ENCODE results near the gene MAP4. TPM values are rescaled to one million over a fixed set of nuclear protein-coding genes. Genes with fewer than 3 reads are reported as not detected.
"Not testable (repeated sequence)": the region's sequence is repeated elsewhere in the genome, so short reads cannot be mapped to it uniquely, and the experiment has no call there.

Gene MAP4
- total and polyA plus RNA-seq, 11 donors, result 206 to 1,422 (median 771) TPM

DNA sequence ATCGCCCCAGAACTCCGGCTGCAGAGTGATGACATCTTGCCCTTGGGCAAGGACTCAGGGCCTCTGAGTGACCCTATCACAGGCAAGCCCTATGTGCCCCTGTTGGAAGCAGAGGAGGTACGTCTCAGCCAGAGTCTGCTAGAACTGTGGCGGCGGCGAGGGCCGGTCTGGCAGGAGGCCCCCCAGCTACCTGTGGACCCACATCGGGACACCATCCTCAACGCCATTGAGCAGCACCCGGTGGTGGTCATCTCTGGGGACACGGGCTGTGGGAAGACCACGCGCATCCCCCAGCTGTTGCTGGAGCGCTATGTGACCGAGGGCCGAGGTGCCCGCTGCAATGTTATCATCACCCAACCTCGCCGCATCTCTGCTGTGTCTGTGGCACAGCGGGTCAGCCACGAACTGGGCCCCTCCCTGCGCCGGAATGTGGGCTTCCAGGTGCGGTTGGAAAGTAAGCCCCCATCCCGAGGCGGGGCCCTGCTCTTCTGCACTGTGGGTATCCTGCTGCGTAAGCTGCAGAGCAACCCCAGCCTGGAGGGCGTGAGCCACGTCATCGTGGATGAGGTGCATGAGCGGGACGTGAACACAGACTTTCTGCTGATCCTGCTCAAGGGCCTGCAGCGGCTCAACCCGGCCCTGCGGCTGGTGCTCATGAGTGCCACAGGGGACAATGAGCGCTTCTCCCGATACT lies 169.9 kb downstream of the MAP4 start:
- ATAC-seq (no peak), DNase-seq (peak in 1 of 5 donors; percentile 54)
- no peak for TF ChIP-seq POLR2A (IDR thresholded peaks at IDR 0.05)
- TF ChIP-seq, protein P1, sequence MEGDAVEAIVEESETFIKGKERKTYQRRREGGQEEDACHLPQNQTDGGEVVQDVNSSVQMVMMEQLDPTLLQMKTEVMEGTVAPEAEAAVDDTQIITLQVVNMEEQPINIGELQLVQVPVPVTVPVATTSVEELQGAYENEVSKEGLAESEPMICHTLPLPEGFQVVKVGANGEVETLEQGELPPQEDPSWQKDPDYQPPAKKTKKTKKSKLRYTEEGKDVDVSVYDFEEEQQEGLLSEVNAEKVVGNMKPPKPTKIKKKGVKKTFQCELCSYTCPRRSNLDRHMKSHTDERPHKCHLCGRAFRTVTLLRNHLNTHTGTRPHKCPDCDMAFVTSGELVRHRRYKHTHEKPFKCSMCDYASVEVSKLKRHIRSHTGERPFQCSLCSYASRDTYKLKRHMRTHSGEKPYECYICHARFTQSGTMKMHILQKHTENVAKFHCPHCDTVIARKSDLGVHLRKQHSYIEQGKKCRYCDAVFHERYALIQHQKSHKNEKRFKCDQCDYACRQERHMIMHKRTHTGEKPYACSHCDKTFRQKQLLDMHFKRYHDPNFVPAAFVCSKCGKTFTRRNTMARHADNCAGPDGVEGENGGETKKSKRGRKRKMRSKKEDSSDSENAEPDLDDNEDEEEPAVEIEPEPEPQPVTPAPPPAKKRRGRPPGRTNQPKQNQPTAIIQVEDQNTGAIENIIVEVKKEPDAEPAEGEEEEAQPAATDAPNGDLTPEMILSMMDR (IDR thresholded peaks at IDR 0.05), result no peak
- H3K4me1 ChIP-seq, result peaks cover 0 to 3% (median 0%) of the 10 kb centered on the region in 12 donors
- no peaks in the 10 kb centered on the region for H3K9me3 ChIP-seq
- no peaks in the 10 kb centered on the region for H3K27me3 ChIP-seq
- peaks cover 0 to 100% (median 95%) of the 10 kb centered on the region in 9 donors for H3K36me3 ChIP-seq
- H3K4me3 ChIP-seq, result no peak overlapping the region
- 91 to 94% (median 92%) methylated on average over 35 to 37 of the region's 37 CpGs for WGBS, 4 donors
- intact Hi-C loops (cut with DNase I), result no loop called here
- H3K27ac ChIP-seq, result no peak overlapping the region

DNA sequence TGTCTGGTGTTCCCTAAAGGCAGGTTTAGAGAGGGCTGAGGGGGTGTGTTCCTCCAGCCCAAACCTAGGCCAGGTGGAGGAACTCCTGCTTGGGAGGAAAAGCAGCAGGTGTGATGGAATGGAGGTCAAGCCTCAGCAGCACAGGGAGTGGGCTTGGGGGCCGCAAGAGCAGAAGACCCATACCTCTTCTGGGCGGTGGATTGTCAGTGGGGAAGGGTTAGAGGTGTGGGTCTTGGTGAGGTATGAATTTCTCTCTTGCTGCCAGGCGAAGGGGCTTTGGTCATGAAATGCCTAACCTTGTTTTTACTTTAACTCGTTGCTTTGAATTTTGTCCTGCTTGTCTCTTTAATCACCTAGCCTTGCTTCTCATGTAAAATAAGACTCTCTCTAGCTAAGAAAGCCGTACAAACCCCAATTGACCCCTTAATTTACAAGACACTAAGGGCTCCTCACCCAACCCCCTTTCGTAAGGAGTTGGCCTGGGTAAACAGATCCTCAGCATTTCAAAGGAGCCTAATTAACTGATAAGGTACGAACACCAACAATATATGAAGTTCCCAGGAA lies 174.3 kb downstream of the MAP4 start:
- DNase-seq (peak in 1 of 5 donors; percentile 20), ATAC-seq (no peak)
- Histone ChIP-seq H3K4me1 (peaks cover 0 to 8% (median 0%) of the 10 kb centered on the region in 12 donors), H3K4me3 (no peak overlapping the region), H3K27me3 (no peaks in the 10 kb centered on the region), H3K9me3 (no peaks in the 10 kb centered on the region), H3K36me3 (peaks cover 0 to 99% (median 89%) of the 10 kb centered on the region in 9 donors), H3K27ac (no peak overlapping the region)
- TF ChIP-seq POLR2A (IDR thresholded peaks at IDR 0.05), result no peak
- TF ChIP-seq, protein P1 (IDR thresholded peaks at IDR 0.05), result no peak
- 87 to 92% (median 89%) methylated on average over 7 of the region's 7 CpGs for WGBS, 4 donors
- intact Hi-C loops (cut with DNase I), result no loop called here

DNA sequence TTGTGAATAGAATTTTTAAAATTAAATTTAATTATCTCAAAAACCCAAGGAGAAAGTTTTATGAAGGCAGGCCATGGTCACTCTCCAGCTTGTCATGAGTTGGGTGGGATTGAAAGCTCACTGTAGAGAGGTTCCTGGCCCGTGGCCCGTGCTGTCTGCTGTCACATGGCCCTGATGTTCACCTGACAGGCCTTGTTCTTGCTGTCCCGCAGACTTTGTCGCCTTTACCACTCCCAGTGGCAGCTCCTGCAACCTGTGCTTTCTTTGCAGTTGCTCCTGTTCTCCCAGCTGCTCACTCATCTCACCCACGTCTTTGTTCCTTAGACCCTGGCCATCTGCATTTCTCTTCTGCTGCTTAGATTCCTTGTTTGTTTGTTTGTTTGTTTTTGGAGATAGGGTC lies 177.7 kb downstream of the MAP4 start:
- DNase-seq, result peak in 1 of 5 donors; percentile 50
- 55 to 71% (median 65%) methylated on average over 5 of the region's 5 CpGs for WGBS, 4 donors
- peak in 3 of 4 donors; percentile 40 to 48 (median 45) for ATAC-seq
- Histone ChIP-seq H3K27me3 (no peaks in the 10 kb centered on the region), H3K4me1 (peaks cover 0 to 8% (median 0%) of the 10 kb centered on the region in 12 donors), H3K4me3 (no peak overlapping the region), H3K36me3 (peaks cover 0 to 99% (median 84%) of the 10 kb centered on the region in 9 donors), H3K9me3 (no peaks in the 10 kb centered on the region), H3K27ac (no peak overlapping the region)
- TF ChIP-seq, protein P1 (IDR thresholded peaks at IDR 0.05), result no peak
- TF ChIP-seq POLR2A (IDR thresholded peaks at IDR 0.05), result no peak
- intact Hi-C loops (cut with DNase I), result loop anchor here in 8 of 10 donors (5.0 kb wide), 3 partner anchors 154 to 319 kb away; no protein-coding TSS in a partner anchor

DNA sequence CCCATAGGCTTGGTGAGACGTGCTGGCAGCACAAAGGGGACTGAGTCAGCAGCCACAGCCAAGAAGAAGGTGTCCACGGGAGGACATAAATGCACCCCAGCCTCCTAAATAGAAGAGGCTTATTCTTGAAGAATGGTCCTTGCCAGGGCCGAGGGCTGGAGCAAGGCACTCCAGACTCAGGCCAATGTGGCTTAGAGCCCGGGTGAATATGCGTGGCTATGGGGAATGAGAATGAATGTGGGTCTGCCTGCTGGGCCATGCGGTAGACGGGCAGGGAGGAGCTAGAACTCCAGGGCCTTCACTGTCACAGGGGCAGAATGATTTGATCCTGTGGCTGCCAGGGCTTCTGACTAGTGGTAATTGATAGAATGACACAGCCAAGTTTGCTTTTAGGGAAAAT lies 179.2 kb downstream of the MAP4 start:
- peaks cover 0 to 99% (median 84%) of the 10 kb centered on the region in 9 donors for H3K36me3 ChIP-seq
- intact Hi-C loops (cut with DNase I), result loop anchor here (1.0 to 5.0 kb wide), 7 partner anchors 154 to 321 kb away; no protein-coding TSS in a partner anchor
- ATAC-seq, result no peak
- peaks cover 0 to 8% (median 0%) of the 10 kb centered on the region in 12 donors for H3K4me1 ChIP-seq
- no peak overlapping the region for H3K27ac ChIP-seq
- no peaks in the 10 kb centered on the region for H3K9me3 ChIP-seq
- TF ChIP-seq POLR2A (IDR thresholded peaks at IDR 0.05), result no peak
- TF ChIP-seq, protein P1 (IDR thresholded peaks at IDR 0.05), result no peak
- no peaks in the 10 kb centered on the region for H3K27me3 ChIP-seq
- WGBS, 4 donors, result 86 to 96% (median 89%) methylated on average over 7 of the region's 7 CpGs
- H3K4me3 ChIP-seq, result no peak overlapping the region
- DNase-seq, result no peak

DNA sequence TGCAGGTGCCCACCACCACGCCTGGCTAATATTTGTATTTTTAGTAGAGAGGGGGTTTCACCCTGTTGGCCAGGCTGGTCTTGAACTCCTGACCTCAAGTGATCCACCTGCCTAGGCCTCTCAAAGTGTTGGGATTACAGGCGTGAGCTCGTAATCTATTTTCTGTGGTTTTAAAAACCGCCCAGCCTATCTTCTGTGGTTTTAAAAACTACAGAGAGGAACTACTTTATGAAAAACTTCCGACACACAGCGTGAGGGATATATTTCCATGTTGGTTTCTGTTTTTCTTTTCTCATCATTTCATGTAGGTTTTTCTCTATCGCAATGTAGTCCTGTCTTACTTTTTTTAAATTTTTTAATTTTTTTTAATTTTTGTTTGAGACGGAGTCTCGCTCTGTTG lies 186.7 kb downstream of the MAP4 start:
- not testable (repeated sequence) for ATAC-seq, DNase-seq, H3K9me3 ChIP-seq, H3K27ac ChIP-seq, H3K4me3 ChIP-seq, H3K27me3 ChIP-seq
- WGBS, 4 donors, result 89 to 96% (median 93%) methylated on average over 9 of the region's 9 CpGs
- Histone ChIP-seq H3K4me1 (peaks cover 0 to 20% (median 16%) of the 10 kb centered on the region in 12 donors), H3K36me3 (peaks cover 0 to 77% (median 73%) of the 10 kb centered on the region in 9 donors)
- intact Hi-C loops (cut with DNase I), result loop anchor here in 2 of 10 donors (5.0 kb wide), 2 partner anchors 163 to 328 kb away; no protein-coding TSS in a partner anchor

All from heart left ventricle (tissue), 16 donors.